Esophagus (tissue), 2 donors: ENCODE data around the gene PRSS58. TPM values are rescaled to one million over a fixed set of nuclear protein-coding genes. Genes with fewer than 3 reads are reported as not detected.

Experiments used
- H3K27ac ChIP-seq, 2 donors: one replicate each; pipeline ENCODE4 v1.5.1; 2013; ENCODE audit warnings: low read depth in 2 of 2, mild to moderate bottlenecking in 2 of 2, inconsistent platforms in 1 of 2, low read length in 1 of 2, moderate library complexity in 1 of 2
- H3K27me3 ChIP-seq, 2 donors: one replicate each; pipeline ENCODE4 v1.6.1; 2013; ENCODE audit warnings: low read length in 2 of 2, control low read depth in 1 of 2, mild to moderate bottlenecking in 1 of 2; ENCODE audit not compliant: insufficient read depth in 2 of 2, control insufficient read depth in 1 of 2
- H3K36me3 ChIP-seq, 2 donors: one replicate each; pipeline ENCODE4 v1.6.1; 2013; ENCODE audit warnings: low read length in 1 of 2; ENCODE audit not compliant: control insufficient read depth in 2 of 2, insufficient read depth in 2 of 2
- H3K4me1 ChIP-seq, 2 donors: one replicate each; pipeline ENCODE4 v1.6.1; 2013; ENCODE audit warnings: low read length in 1 of 2; ENCODE audit not compliant: control insufficient read depth in 2 of 2, insufficient read depth in 2 of 2
- H3K4me3 ChIP-seq, 2 donors: one replicate each; pipeline ENCODE4 v1.5.1; 2013; ENCODE audit warnings: low read length in 2 of 2, mild to moderate bottlenecking in 2 of 2, low read depth in 1 of 2, moderate library complexity in 1 of 2
- H3K9me3 ChIP-seq, 2 donors: one replicate each; pipeline ENCODE4 v1.6.1; 2013; ENCODE audit warnings: mild to moderate bottlenecking in 2 of 2, low read depth in 1 of 2, low read length in 1 of 2, moderate library complexity in 1 of 2; ENCODE audit not compliant: control insufficient read depth in 2 of 2, insufficient read depth in 1 of 2
- WGBS, 2 donors: extraction: QIAGEN DNeasy Blood & Tissue Kit; methylation state at CpG; one replicate each; pipeline ENCODE4 v1.1.7; 2013; 5-methylcytosine and 5-hydroxymethylcytosine counted together
- polyA plus RNA-seq, 2 donors: library from polyadenylated mRNA; stranded (reverse); fragments of 200-250 nt; gene quantifications; one replicate each; pipeline ENCODE4 v1.2.3, GENCODE V29; 2013
- donor health status: healthy with polysubstance abuse.
- donor health status: Bipolar disorder and iron deficiency.

The PRSS58 gene, protein sequence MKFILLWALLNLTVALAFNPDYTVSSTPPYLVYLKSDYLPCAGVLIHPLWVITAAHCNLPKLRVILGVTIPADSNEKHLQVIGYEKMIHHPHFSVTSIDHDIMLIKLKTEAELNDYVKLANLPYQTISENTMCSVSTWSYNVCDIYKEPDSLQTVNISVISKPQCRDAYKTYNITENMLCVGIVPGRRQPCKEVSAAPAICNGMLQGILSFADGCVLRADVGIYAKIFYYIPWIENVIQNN
- polyA plus RNA-seq: not detected

- Histone ChIP-seq H3K4me1 (no peaks in the 10 kb centered on the region), H3K4me3 (no peak within 1 kb of the TSS), H3K9me3 (no peaks in the 10 kb centered on the region), H3K36me3 (no peaks in the 10 kb centered on the region), H3K27ac (no peak within 1 kb of the TSS), H3K27me3 (no peaks in the 10 kb centered on the region)
- 74 to 75% methylated on average over 1 of the region's 1 CpG for WGBS, 2 donors
Observed at GRCh38 chr7:142257958-142258357, at the start of gene PRSS58. Gene PRSS58 (minus strand): TSS chr7:142258058. CDS start chr7:142257707, 351 bp downstream.

GRCh38 chr7:142307246-142307900 is 49.5 kb upstream of the PRSS58 start:
- Histone ChIP-seq H3K9me3 (no peaks in the 10 kb centered on the region), H3K36me3 (no peaks in the 10 kb centered on the region), H3K27me3 (no peaks in the 10 kb centered on the region), H3K27ac (no peak overlapping the region), H3K4me1 (no peaks in the 10 kb centered on the region), H3K4me3 (no peak overlapping the region)
- WGBS, 2 donors: 84 to 86% methylated on average over 11 of the region's 11 CpGs

DNA sequence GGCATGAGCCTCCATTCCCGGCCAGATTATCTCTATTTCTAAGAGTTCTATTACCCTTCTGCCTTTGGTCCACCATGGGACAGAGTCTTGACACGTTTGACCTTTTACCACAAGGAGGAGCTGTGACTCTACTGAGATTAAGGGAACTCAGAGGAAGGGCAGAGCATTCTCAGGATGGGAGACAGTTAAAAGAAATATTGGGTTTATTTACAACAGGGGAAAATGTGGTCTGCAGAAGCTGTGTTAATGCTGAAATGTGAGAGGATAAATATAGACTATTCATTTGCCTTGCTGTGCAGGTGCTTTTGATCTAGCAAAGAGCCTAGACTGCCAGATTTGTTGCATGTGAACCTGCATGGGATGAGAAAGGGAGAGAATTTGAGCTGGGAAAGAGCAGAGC is 45.8 kb upstream of the PRSS58 start:
- no peak overlapping the region for H3K27ac ChIP-seq
- 14 to 21% methylated on average over 2 of the region's 2 CpGs for WGBS, 2 donors
- no peaks in the 10 kb centered on the region for H3K27me3 ChIP-seq
- peaks cover 0 to 2% of the 10 kb centered on the region in 2 donors for H3K4me1 ChIP-seq
- no peaks in the 10 kb centered on the region for H3K36me3 ChIP-seq
- peaks cover 0 to 3% of the 10 kb centered on the region in 2 donors for H3K9me3 ChIP-seq
- no peak overlapping the region for H3K4me3 ChIP-seq

DNA sequence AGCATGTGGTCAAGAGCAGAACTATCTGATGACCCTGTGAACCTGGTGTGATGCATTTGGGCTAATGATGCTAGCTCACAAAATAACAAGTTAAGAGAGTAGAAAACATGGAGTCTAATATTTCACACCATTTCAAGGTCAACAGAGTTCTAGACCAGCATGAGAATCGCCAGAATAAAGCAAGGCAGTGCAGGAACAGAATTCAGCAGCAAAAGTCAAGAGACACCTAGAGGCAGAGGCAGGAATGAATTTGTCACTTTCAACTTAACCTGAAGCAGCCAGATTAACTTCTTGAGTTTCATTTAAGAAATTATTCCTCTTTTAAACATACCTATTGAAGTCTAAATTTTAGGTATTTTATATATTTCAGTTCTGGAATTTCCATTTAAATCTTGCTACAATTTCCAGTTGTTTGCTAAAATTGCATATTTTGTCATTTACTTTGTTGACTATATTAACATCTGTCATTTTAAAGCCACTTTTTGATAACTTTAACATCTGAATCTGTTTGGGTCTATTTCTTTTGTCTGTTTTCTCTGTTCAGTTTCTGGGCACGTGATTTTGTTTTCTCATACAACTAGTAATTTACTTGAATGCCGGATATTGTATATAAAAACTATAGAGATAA is 44.2 kb upstream of the PRSS58 start:
- Histone ChIP-seq H3K27ac (no peak overlapping the region), H3K27me3 (no peaks in the 10 kb centered on the region), H3K4me3 (no peak overlapping the region), H3K9me3 (peaks cover 0 to 3% of the 10 kb centered on the region in 2 donors), H3K36me3 (no peaks in the 10 kb centered on the region), H3K4me1 (peaks cover 0 to 2% of the 10 kb centered on the region in 2 donors)
- 46 to 59% methylated on average over 3 of the region's 3 CpGs for WGBS, 2 donors

- Histone ChIP-seq H3K4me3 (no peak overlapping the region), H3K36me3 (no peaks in the 10 kb centered on the region), H3K27me3 (no peaks in the 10 kb centered on the region), H3K9me3 (peaks cover 0 to 3% of the 10 kb centered on the region in 2 donors), H3K27ac (no peak overlapping the region), H3K4me1 (peaks cover 0 to 2% of the 10 kb centered on the region in 2 donors)
- 50 to 52% methylated on average over 3 of the region's 3 CpGs for WGBS, 2 donors
Observed at GRCh38 chr7:142301299-142301698, 43.4 kb upstream of the PRSS58 start.

- H3K4me3 ChIP-seq: no peak overlapping the region
- H3K27me3 ChIP-seq: no peaks in the 10 kb centered on the region
- WGBS, 2 donors: 54 to 56% methylated on average over 3 of the region's 3 CpGs
- H3K4me1 ChIP-seq: peaks cover 0 to 2% of the 10 kb centered on the region in 2 donors
- no peak overlapping the region for H3K27ac ChIP-seq
- no peaks in the 10 kb centered on the region for H3K36me3 ChIP-seq
- peaks cover 0 to 3% of the 10 kb centered on the region in 2 donors for H3K9me3 ChIP-seq
Observed at GRCh38 chr7:142300689-142301088, 42.8 kb upstream of the PRSS58 start.

- WGBS, 2 donors: 55 to 60% methylated on average over 10 of the region's 10 CpGs
- H3K9me3 ChIP-seq: peaks cover 0 to 3% of the 10 kb centered on the region in 2 donors
Observed at GRCh38 chr7:142299237-142299781, 41.5 kb upstream of the PRSS58 start.

DNA sequence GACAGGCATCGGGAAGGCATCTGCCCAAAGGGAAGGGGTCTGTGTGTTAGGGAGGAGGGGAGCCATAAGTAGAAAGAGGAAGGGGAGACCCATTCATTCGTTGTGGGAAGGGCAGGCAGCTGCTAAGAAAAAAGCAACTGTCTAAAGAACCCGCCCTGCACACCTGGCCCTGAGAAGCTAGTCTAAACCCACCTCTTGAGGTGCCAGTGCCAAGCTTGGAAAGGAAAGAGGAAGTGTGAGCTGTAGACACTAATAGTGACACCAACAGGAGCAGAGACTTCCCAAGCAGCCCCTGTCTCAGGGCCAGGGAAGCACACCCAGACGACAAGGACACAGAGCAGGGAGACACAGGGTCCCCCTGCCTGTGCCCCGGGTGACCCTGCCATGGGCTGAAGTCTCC is 40.8 kb upstream of the PRSS58 start:
- H3K4me1 ChIP-seq: peaks cover 0 to 2% of the 10 kb centered on the region in 2 donors
- H3K27ac ChIP-seq: no peak overlapping the region
- H3K36me3 ChIP-seq: no peaks in the 10 kb centered on the region
- no peaks in the 10 kb centered on the region for H3K27me3 ChIP-seq
- H3K9me3 ChIP-seq: peaks cover 0 to 3% of the 10 kb centered on the region in 2 donors
- 56 to 58% methylated on average over 5 of the region's 5 CpGs for WGBS, 2 donors
- no peak overlapping the region for H3K4me3 ChIP-seq

More at GRCh38 chr7:142299237-142299781, 41.5 kb upstream of the PRSS58 start:
- H3K4me1 ChIP-seq: peaks cover 0 to 2% of the 10 kb centered on the region in 2 donors
- no peak overlapping the region for H3K4me3 ChIP-seq
- no peak overlapping the region for H3K27ac ChIP-seq
- no peaks in the 10 kb centered on the region for H3K36me3 ChIP-seq
- no peaks in the 10 kb centered on the region for H3K27me3 ChIP-seq

GRCh38 chr7:142298009-142298408 is 40.2 kb upstream of the PRSS58 start:
- no peaks in the 10 kb centered on the region for H3K27me3 ChIP-seq
- WGBS, 2 donors: 38 to 46% methylated on average over 5 of the region's 5 CpGs

More at GRCh38 chr7:142298009-142298408, 40.2 kb upstream of the PRSS58 start:
- Histone ChIP-seq H3K36me3 (no peaks in the 10 kb centered on the region), H3K27ac (no peak overlapping the region), H3K9me3 (peaks cover 0 to 3% of the 10 kb centered on the region in 2 donors), H3K4me3 (no peak overlapping the region), H3K4me1 (peaks cover 0 to 2% of the 10 kb centered on the region in 2 donors)
